GM12864 (cell line): Measurements from ENCODE around the gene DTX1.
A peak's percentile ranks its signal among the peaks of the same experiment; 100 is the strongest.

Experiments
- DNase-seq: peaks from one replicate; pipeline ENCODE4 v3.0.0-alpha.2; 2011; ENCODE audit warnings: low read depth
- H3K4me3 ChIP-seq: 2 replicates; pipeline ENCODE4 v1.5.1; 2011; ENCODE audit warnings: mild to moderate bottlenecking, low read depth, low read length, control low read depth
- CTCF ChIP-seq: IDR thresholded peaks from 2 replicates; pipeline ENCODE4 v1.5.1; 2011; ENCODE audit warnings: low read depth, mild to moderate bottlenecking, moderate library complexity, low read length, control low read depth, inconsistent platforms; ENCODE audit errors: missing control alignments

The DTX1 gene

GRCh38 chr12:113043240-113043639 is 13.3 kb upstream of the DTX1 start:
- TF ChIP-seq CTCF, result no peak
- H3K4me3 ChIP-seq, result no peak overlapping the region
- DNase-seq, result no peak

GRCh38 chr12:113044516-113044915 is 12.0 kb upstream of the DTX1 start:
- TF ChIP-seq CTCF, result no peak
- DNase-seq, result no peak
- no peak overlapping the region for H3K4me3 ChIP-seq

GRCh38 chr12:113048716-113049127 is 7.8 kb upstream of the DTX1 start:
- peak; percentile 74 for TF ChIP-seq CTCF
- DNase-seq, result no peak
- H3K4me3 ChIP-seq, result no peak overlapping the region

GRCh38 chr12:113049976-113050742 is 6.4 kb upstream of the DTX1 start:
- H3K4me3 ChIP-seq, result no peak overlapping the region
- DNase-seq, result no peak
- peak; percentile 73 for TF ChIP-seq CTCF

- DNase-seq, result no peak
- no peak overlapping the region for H3K4me3 ChIP-seq
- no peak for TF ChIP-seq CTCF
These were observed 5.7 kb upstream of the DTX1 start for GRCh38 chr12:113050795-113051194.

GRCh38 chr12:113051759-113052158 is 4.8 kb upstream of the DTX1 start:
- no peak overlapping the region for H3K4me3 ChIP-seq
- TF ChIP-seq CTCF, result no peak
- DNase-seq, result no peak

GRCh38 chr12:113052326-113052725 is 4.2 kb upstream of the DTX1 start:
- TF ChIP-seq CTCF, result no peak
- H3K4me3 ChIP-seq, result no peak overlapping the region
- DNase-seq, result no peak
